HepG2 (cell line): ENCODE measurements around the gene SEMA4A. TPM values are rescaled to one million over a fixed set of nuclear protein-coding genes. Genes with fewer than 3 reads are reported as not detected.

Experiments used
- ATAC-seq: fragments of 200-7000 bp; cut with Tn5 transposase; 3 replicates; pipeline ENCODE4 v1.9.1; 2020; ENCODE audit warnings: mild to moderate bottlenecking, moderate library complexity
- BruUV-seq: library from RNA; stranded (reverse); fragments of 400-500 nt; replicated peaks from 2 replicates; lab custom pipeline; 2021; lab: Mats Ljungman, UMichigan
- CTCF ChIA-PET: fragments of 300-600 bp; formaldehyde crosslinking; extraction: SDS; loops from one replicate; lab custom pipeline; 2021; ENCODE audit warnings: low total read pairs, inconsistent platforms, low intra/inter-chr PET ratio; lab: Yijun Ruan, JAX
- POLR2A ChIA-PET: fragments of 350-600 bp; sonication (Branson Sonifier 250); formaldehyde crosslinking; loops from one replicate; lab custom pipeline; 2020; ENCODE audit warnings: antibody characterized with exemption, inconsistent platforms; lab: Yijun Ruan, JAX
- DNase-seq: peaks from one replicate; pipeline ENCODE4 v3.0.0-alpha.2; 2015; ENCODE audit warnings: low spot score
- FAIRE-seq: peaks from 3 replicates; lab custom pipeline; 2011; peaks lifted over from hg19 to GRCh38; lab: Jason Lieb, UNC
- H2AFZ ChIP-seq: one replicate; pipeline ENCODE4 v1.6.1; 2011; ENCODE audit warnings: low read length, inconsistent platforms
- H3K27ac ChIP-seq: fragments of 300-600 bp; 3 replicates; pipeline ENCODE4 v1.8.0; 2011; ENCODE audit warnings: mixed run types, mild to moderate bottlenecking, mixed read lengths, low read length, inconsistent platforms; ENCODE audit not compliant: insufficient read depth; ENCODE audit errors: extremely low read length
- H3K27me3 ChIP-seq, 2 experiments: fragments of 200-600 bp in 1 of 2; 2 replicates in 1 of 2; 3 replicates in 1 of 2; pipeline versions ENCODE4 v1.6.0 to v1.8.0; 2011; ENCODE audit warnings: low read length in 2 of 2, mild to moderate bottlenecking in 2 of 2, moderate library complexity in 2 of 2, inconsistent platforms in 1 of 2; ENCODE audit not compliant: insufficient read depth in 2 of 2, control insufficient read depth in 1 of 2
- H3K36me3 ChIP-seq, 2 experiments: fragments of 200-600 bp in 1 of 2; replicated peaks in 1 of 2; 2 replicates in 1 of 2; 3 replicates in 1 of 2; pipeline versions ENCODE4 v1.5.1 to v1.8.0; 2011; ENCODE audit warnings: low read length in 2 of 2, inconsistent platforms in 1 of 2; ENCODE audit not compliant: insufficient read depth in 2 of 2, control insufficient read depth in 1 of 2
- H3K4me1 ChIP-seq: 2 replicates; pipeline ENCODE4 v1.5.1; 2012; ENCODE audit warnings: low read length, inconsistent platforms; ENCODE audit not compliant: insufficient read depth
- H3K4me2 ChIP-seq: 2 replicates; pipeline ENCODE4 v1.6.0; 2011; ENCODE audit warnings: low read depth, low read length, inconsistent platforms
- H3K4me3 ChIP-seq, 3 experiments: fragments of 200-600 bp in 1 of 3; sonication (generic), shearing (Covaris generic) in 1 of 3; replicated peaks in 1 of 3; 2 replicates each; pipeline ENCODE4 v1.5.1; 2011 to 2016; ENCODE audit warnings: low read length in 3 of 3, inconsistent platforms in 2 of 3, low read depth in 2 of 3, mild to moderate bottlenecking in 2 of 3, control low read depth in 1 of 3, mixed read lengths in 1 of 3; ENCODE audit not compliant: insufficient read depth in 1 of 3
- H3K79me2 ChIP-seq: one replicate; pipeline ENCODE4 v1.6.1; 2011; ENCODE audit warnings: low read length, inconsistent platforms; ENCODE audit not compliant: insufficient read depth
- H3K9ac ChIP-seq: 2 replicates; pipeline ENCODE4 v1.6.0; 2011; ENCODE audit warnings: mild to moderate bottlenecking, low read depth, low read length, inconsistent platforms; ENCODE audit not compliant: insufficient read depth
- H3K9me3 ChIP-seq: 2 replicates; pipeline ENCODE4 v1.5.1; 2012; ENCODE audit warnings: mild to moderate bottlenecking, low read length
- H4K20me1 ChIP-seq: 2 replicates; pipeline ENCODE4 v1.6.0; 2011; ENCODE audit warnings: inconsistent platforms, mild to moderate bottlenecking, low read length, moderate library complexity; ENCODE audit not compliant: insufficient read depth
- FOSL2 ChIP-seq: sonication (generic); formaldehyde crosslinking; IDR thresholded peaks from 2 replicates; pipeline ENCODE4 v1.4.0; 2020; ENCODE audit warnings: missing genetic modification reagents
- FOXM1 ChIP-seq: sonication (generic); formaldehyde crosslinking; IDR thresholded peaks from 2 replicates; pipeline ENCODE4 v1.5.0; 2020; ENCODE audit warnings: missing genetic modification reagents
- HOXD1 ChIP-seq: sonication (generic); formaldehyde crosslinking; IDR thresholded peaks from 2 replicates; pipeline ENCODE4 v1.5.0; 2020; ENCODE audit warnings: missing genetic modification reagents
- MAFF ChIP-seq: IDR thresholded peaks from 2 replicates; pipeline ENCODE4 v1.6.1; 2011; ENCODE audit warnings: low read depth, low read length, improper control_type of control experiment
- MAFK ChIP-seq, 2 experiments: IDR thresholded peaks in 1 of 2; conservative IDR thresholded peaks in 1 of 2; 2 replicates each; pipeline ENCODE4 v1.6.1; 2011; ENCODE audit warnings: improper control_type of control experiment in 2 of 2, low read length in 2 of 2
- NCOA2 ChIP-seq: sonication (generic); formaldehyde crosslinking; IDR thresholded peaks from 2 replicates; pipeline ENCODE4 v1.8.0; 2022; ENCODE audit warnings: inconsistent platforms
- NFE2L2 ChIP-seq: fragments of 150-350 bp; IDR thresholded peaks from 2 replicates; pipeline ENCODE4 v1.6.1; 2014; ENCODE audit warnings: low read length
- SAP130 ChIP-seq: IDR thresholded peaks from 2 replicates; pipeline ENCODE4 v1.6.1; 2016; ENCODE audit warnings: low read depth
- ZNF430 ChIP-seq: sonication (generic); formaldehyde crosslinking; IDR thresholded peaks from 2 replicates; pipeline ENCODE4 v1.9.0; 2021; ENCODE audit warnings: mild to moderate bottlenecking, missing genetic modification reagents
- WGBS: methylation state at CpG from one replicate; pipeline ENCODE4 v1.1.6; 2017; ENCODE audit warnings: low lambda C conversion rate; 5-methylcytosine and 5-hydroxymethylcytosine counted together
- in situ Hi-C: cut with HindIII; loops from 2 replicates; pipeline ENCODE4 v1.10.0; 2017; ENCODE audit warnings: low pct_unique_long_range_greater_than_20kb; ENCODE audit not compliant: extremely low pct_ligation_motif_present
- intact Hi-C: fragments of 100-400 bp; cut with micrococcal nuclease; formaldehyde crosslinking; loops from one replicate; pipeline ENCODE4 v1.10.0; 2022; ENCODE audit not compliant: unreplicated experiment
- polyA plus RNA-seq, 8 experiments: library from polyadenylated mRNA; depleted of rRNA in 3 of 8; stranded (reverse) in 7 of 8; unstranded in 1 of 8; fragments of >200 nt; fragmentation: Illumina TruSeq in 4 of 8; extraction: Trizol in 4 of 8; gene quantifications; 2 replicates each; pipeline versions ENCODE4 v1.2.1 to v1.2.3, GENCODE V29; 2011 to 2016; ENCODE audit warnings: low read depth in 4 of 8, missing spikeins in 1 of 8, mixed read lengths in 1 of 8; ENCODE audit not compliant: insufficient read depth in 1 of 8
- total RNA-seq, 5 experiments: library from RNA; depleted of rRNA; stranded (reverse); fragments of >200 nt; fragmentation: Illumina TruSeq; extraction: Trizol; gene quantifications; 2 replicates each; pipeline ENCODE4 v1.2.3, GENCODE V29; 2016; ENCODE audit warnings: low read depth in 1 of 5
- TF ChIP-seq, protein P1 (sequence below): sonication (generic); formaldehyde crosslinking; IDR thresholded peaks from 2 replicates; pipeline ENCODE4 v1.5.0; 2020; ENCODE audit warnings: mild to moderate bottlenecking, missing genetic modification reagents
- TF ChIP-seq, protein P2 (sequence below): sonication (generic); formaldehyde crosslinking; IDR thresholded peaks from 2 replicates; pipeline ENCODE4 v1.4.0; 2020; ENCODE audit warnings: missing genetic modification reagents
- TF ChIP-seq, protein P3 (sequence below): sonication (generic); formaldehyde crosslinking; IDR thresholded peaks from 2 replicates; pipeline ENCODE4 v1.4.0; 2020; ENCODE audit warnings: missing genetic modification reagents

SEMA4A gene
- total and polyA plus RNA-seq, 2 of the 13 experiments (the other 11 are each of a cell fraction or from before 2014, with no cell fraction given): 0.09 to 0.20 TPM

DNA sequence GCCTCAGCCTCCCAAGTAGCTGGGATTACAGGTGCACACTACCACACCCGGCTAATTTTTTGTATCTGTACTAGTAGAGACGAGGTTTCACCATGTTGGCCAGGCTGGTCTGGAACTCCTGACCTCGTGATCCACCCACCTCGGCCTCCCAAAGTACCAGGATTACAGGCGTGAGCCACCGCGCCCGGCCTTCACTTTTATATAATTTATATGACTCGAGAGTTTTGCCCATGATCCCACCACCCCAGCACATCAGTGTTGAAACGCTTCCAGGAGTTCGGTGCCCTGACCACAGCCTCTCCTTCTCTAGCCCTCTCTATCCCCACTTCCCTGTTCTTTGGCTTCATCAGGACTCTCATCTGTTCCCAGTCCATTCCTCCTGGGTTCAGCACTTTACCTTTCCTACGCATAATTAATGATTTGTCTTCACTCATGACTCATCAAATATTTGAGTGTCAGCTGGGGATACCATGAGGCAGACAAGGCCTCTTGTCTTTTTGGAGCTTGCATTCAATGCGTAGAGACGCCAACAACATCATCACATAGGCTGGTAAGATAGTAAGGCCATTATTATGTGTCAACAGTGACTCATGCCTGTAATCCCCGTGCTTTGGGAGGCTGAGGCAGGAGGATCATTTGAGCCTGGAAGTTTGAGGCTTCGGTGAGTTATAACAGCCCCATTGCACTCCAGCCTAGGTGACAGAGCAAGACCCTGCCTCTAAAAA lies 60.8 kb downstream of the SEMA4A start:
- ATAC-seq: no peak
- Histone ChIP-seq H3K4me3 (peak overlapping the region; percentile 75 to 88 (median 82); a peak in 5 of 6 replicates), H3K36me3 (peaks cover 7 to 24% of the 10 kb centered on the region in 2 experiments), H3K27me3 (no peaks in the 10 kb centered on the region; a peak in 1 of 5 replicates), H2AFZ (no peak overlapping the region), H3K4me1 (peaks cover 36% of the 10 kb centered on the region), H3K79me2 (peaks cover 28% of the 10 kb centered on the region), H3K9me3 (no peaks in the 10 kb centered on the region), H4K20me1 (no peaks in the 10 kb centered on the region), H3K27ac (peak overlapping the region; percentile 99), H3K9ac (peak overlapping the region; percentile 97), H3K4me2 (peak overlapping the region; percentile 93)
- ChIA-PET CTCF (no interaction called here), POLR2A (interaction anchor here (1.3 to 3.0 kb wide), 8 partner anchors 9 to 85 kb away, joined by 7 to 61 read pairs (median 13); partner anchors contain the start of gene SLC25A44)
- TF ChIP-seq ZNF430 (CRISPR knock-in tag) (no peak), FOSL2 (CRISPR knock-in tag) (peak; percentile 82), MAFF (peak; percentile 65), HOXD1 (no peak), SAP130 (CRISPR knock-in tag) (peak; percentile 24; the same call in 1 of the 2 replicates), NCOA2 (CRISPR knock-in tag) (no peak), NFE2L2 (peak; percentile 85), FOXM1 (CRISPR knock-in tag) (no peak), MAFK (conservative IDR thresholded peaks at IDR 0.05 in 1 of 2, IDR thresholded peaks at IDR 0.05 in 1 of 2; ENCODE audit: low read length in 2 of 2) (peak; percentile 58 to 88)
- TF ChIP-seq, protein P1, sequence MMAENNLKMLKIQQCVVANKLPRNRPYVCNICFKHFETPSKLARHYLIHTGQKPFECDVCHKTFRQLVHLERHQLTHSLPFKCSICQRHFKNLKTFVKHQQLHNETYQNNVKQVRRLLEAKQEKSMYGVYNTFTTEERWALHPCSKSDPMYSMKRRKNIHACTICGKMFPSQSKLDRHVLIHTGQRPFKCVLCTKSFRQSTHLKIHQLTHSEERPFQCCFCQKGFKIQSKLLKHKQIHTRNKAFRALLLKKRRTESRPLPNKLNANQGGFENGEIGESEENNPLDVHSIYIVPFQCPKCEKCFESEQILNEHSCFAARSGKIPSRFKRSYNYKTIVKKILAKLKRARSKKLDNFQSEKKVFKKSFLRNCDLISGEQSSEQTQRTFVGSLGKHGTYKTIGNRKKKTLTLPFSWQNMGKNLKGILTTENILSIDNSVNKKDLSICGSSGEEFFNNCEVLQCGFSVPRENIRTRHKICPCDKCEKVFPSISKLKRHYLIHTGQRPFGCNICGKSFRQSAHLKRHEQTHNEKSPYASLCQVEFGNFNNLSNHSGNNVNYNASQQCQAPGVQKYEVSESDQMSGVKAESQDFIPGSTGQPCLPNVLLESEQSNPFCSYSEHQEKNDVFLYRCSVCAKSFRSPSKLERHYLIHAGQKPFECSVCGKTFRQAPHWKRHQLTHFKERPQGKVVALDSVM (CRISPR knock-in tag): peak; percentile 79
- TF ChIP-seq, protein P2, sequence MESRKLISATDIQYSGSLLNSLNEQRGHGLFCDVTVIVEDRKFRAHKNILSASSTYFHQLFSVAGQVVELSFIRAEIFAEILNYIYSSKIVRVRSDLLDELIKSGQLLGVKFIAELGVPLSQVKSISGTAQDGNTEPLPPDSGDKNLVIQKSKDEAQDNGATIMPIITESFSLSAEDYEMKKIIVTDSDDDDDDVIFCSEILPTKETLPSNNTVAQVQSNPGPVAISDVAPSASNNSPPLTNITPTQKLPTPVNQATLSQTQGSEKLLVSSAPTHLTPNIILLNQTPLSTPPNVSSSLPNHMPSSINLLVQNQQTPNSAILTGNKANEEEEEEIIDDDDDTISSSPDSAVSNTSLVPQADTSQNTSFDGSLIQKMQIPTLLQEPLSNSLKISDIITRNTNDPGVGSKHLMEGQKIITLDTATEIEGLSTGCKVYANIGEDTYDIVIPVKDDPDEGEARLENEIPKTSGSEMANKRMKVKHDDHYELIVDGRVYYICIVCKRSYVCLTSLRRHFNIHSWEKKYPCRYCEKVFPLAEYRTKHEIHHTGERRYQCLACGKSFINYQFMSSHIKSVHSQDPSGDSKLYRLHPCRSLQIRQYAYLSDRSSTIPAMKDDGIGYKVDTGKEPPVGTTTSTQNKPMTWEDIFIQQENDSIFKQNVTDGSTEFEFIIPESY (CRISPR knock-in tag): peak; percentile 52; the same call in 1 of the 2 replicates
- TF ChIP-seq, protein P3, sequence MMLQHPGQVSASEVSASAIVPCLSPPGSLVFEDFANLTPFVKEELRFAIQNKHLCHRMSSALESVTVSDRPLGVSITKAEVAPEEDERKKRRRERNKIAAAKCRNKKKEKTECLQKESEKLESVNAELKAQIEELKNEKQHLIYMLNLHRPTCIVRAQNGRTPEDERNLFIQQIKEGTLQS: peak; percentile 24; the same call in 1 of the 2 replicates
- BruUV-seq: no TSS peak
- WGBS: 84% methylated on average over 16 of the region's 16 CpGs
- FAIRE-seq: no peak
- DNase-seq: peak; percentile 45
- intact Hi-C loops: no loop called here
- in situ Hi-C loops: no loop called here
